SU-DHL-6 (cell line): ENCODE results near the gene TMEM52.

Experiments used
- H2AFZ ChIP-seq: fragments of 200-600 bp; sonication (generic); 2 replicates; pipeline ENCODE4 v1.6.1; 2014; ENCODE audit warnings: low read depth, mild to moderate bottlenecking, moderate library complexity, mixed read lengths, antibody characterized with exemption, low read length; ENCODE audit not compliant: severe bottlenecking
- H3F3A ChIP-seq: fragments of 200-600 bp; shearing (Covaris generic); 2 replicates; pipeline ENCODE4 v1.6.0; 2016; ENCODE audit warnings: antibody characterized with exemption, mild to moderate bottlenecking; ENCODE audit not compliant: insufficient read depth
- H3K27ac ChIP-seq: fragments of 200-600 bp; sonication (generic); 2 replicates; pipeline ENCODE4 v1.5.1; 2016; ENCODE audit warnings: low read depth, mild to moderate bottlenecking, low read length, moderate library complexity, mixed read lengths
- H3K27me3 ChIP-seq: fragments of 200-600 bp; sonication (generic), shearing (Covaris generic); 2 replicates; pipeline ENCODE4 v1.6.0; 2014; ENCODE audit warnings: mild to moderate bottlenecking, low read length
- H3K36me3 ChIP-seq: fragments of 200-600 bp; sonication (generic); 2 replicates; pipeline ENCODE4 v1.6.1; 2014; ENCODE audit warnings: mild to moderate bottlenecking, low read length, mixed read lengths
- H3K4me2 ChIP-seq: fragments of 300-600, 200-600 bp; shearing (Covaris generic), sonication (generic); 2 replicates; pipeline ENCODE4 v1.6.0; 2014; ENCODE audit warnings: low read length, low read depth, mild to moderate bottlenecking; ENCODE audit not compliant: poor library complexity, severe bottlenecking
- H3K4me3 ChIP-seq: fragments of 200-600 bp; sonication (generic); 2 replicates; pipeline ENCODE4 v1.5.1; 2014; ENCODE audit warnings: antibody characterized with exemption, low read length, mild to moderate bottlenecking, mixed read lengths; ENCODE audit not compliant: insufficient read depth, poor library complexity, severe bottlenecking
- H3K79me2 ChIP-seq: fragments of 200-600 bp; sonication (generic); 2 replicates; pipeline ENCODE4 v1.6.1; 2014; ENCODE audit warnings: mild to moderate bottlenecking, low read length, moderate library complexity; ENCODE audit not compliant: insufficient read depth
- H3K9ac ChIP-seq: fragments of 200-600 bp; sonication (generic); 2 replicates; pipeline ENCODE4 v1.7.0; 2014; ENCODE audit warnings: mild to moderate bottlenecking, low read length
- H3K9me2 ChIP-seq: fragments of 200-600 bp; sonication (generic); replicated peaks from 2 replicates; pipeline ENCODE4 v1.6.1; 2014; ENCODE audit warnings: low read length; ENCODE audit not compliant: insufficient read depth
- H3K9me3 ChIP-seq: fragments of 200-600 bp; sonication (generic); 2 replicates; pipeline ENCODE4 v1.6.1; 2014; ENCODE audit warnings: low read length, mixed read lengths; ENCODE audit not compliant: insufficient read depth
- H4K20me1 ChIP-seq: fragments of 200-600 bp; sonication (generic); 2 replicates; pipeline ENCODE4 v1.6.1; 2014; ENCODE audit warnings: low read depth, mild to moderate bottlenecking, antibody characterized with exemption, low read length, moderate library complexity, mixed read lengths
- CTCF ChIP-seq: fragments of 200-600 bp; sonication (generic); IDR thresholded peaks from one replicate; pipeline ENCODE4 v1.5.1; 2017; ENCODE audit warnings: antibody characterized with exemption, mild to moderate bottlenecking, low read length, moderate library complexity; ENCODE audit not compliant: insufficient read depth, poor library complexity, severe bottlenecking
- EZH2phosphoT487 ChIP-seq: fragments of 200-600 bp; sonication (generic), shearing (Covaris generic); conservative IDR thresholded peaks from 2 replicates; pipeline ENCODE4 v1.6.1; 2018; ENCODE audit warnings: mild to moderate bottlenecking, antibody characterized with exemption, low read length, moderate library complexity, mixed read lengths

TMEM52 gene

GRCh38 chr1:1911350-1912041 is 7.6 kb downstream of the TMEM52 start:
- no peak overlapping the region for H3K4me2 ChIP-seq
- H3K27me3 ChIP-seq: no peaks in the 10 kb centered on the region
- no peaks in the 10 kb centered on the region for H3K36me3 ChIP-seq
- H3K9me3 ChIP-seq: no peaks in the 10 kb centered on the region
- H2AFZ ChIP-seq: no peak overlapping the region
- no peak overlapping the region for H3K4me3 ChIP-seq
- TF ChIP-seq EZH2phosphoT487 (no peak), CTCF (no peak)
- no peaks in the 10 kb centered on the region for H4K20me1 ChIP-seq
- no peaks in the 10 kb centered on the region for H3K79me2 ChIP-seq
- H3K9ac ChIP-seq: no peak overlapping the region
- no peak overlapping the region for H3K27ac ChIP-seq
- peaks cover 12% of the 10 kb centered on the region for H3F3A ChIP-seq
- H3K9me2 ChIP-seq: no peaks in the 10 kb centered on the region

GRCh38 chr1:1910651-1911331 is 8.3 kb downstream of the TMEM52 start:
- Histone ChIP-seq H3K27me3 (no peaks in the 10 kb centered on the region), H3K27ac (no peak overlapping the region), H3K9me2 (no peaks in the 10 kb centered on the region), H3K4me2 (no peak overlapping the region), H3K79me2 (no peaks in the 10 kb centered on the region), H3F3A (peaks cover 13% of the 10 kb centered on the region), H4K20me1 (no peaks in the 10 kb centered on the region), H3K36me3 (no peaks in the 10 kb centered on the region), H3K9me3 (no peaks in the 10 kb centered on the region), H3K9ac (no peak overlapping the region), H2AFZ (no peak overlapping the region), H3K4me3 (no peak overlapping the region)
- TF ChIP-seq CTCF: no peak
- no peak for TF ChIP-seq EZH2phosphoT487

GRCh38 chr1:1910033-1910465 is 9.0 kb downstream of the TMEM52 start:
- H3K27ac ChIP-seq: no peak overlapping the region
- no peaks in the 10 kb centered on the region for H3K36me3 ChIP-seq
- no peak for TF ChIP-seq CTCF
- no peak for TF ChIP-seq EZH2phosphoT487
- H3K9me2 ChIP-seq: no peaks in the 10 kb centered on the region
- no peaks in the 10 kb centered on the region for H3K9me3 ChIP-seq
- no peaks in the 10 kb centered on the region for H4K20me1 ChIP-seq
- peaks cover 13% of the 10 kb centered on the region for H3F3A ChIP-seq
- H2AFZ ChIP-seq: no peak overlapping the region
- no peak overlapping the region for H3K4me2 ChIP-seq
- no peak overlapping the region for H3K4me3 ChIP-seq
- H3K27me3 ChIP-seq: no peaks in the 10 kb centered on the region
- H3K9ac ChIP-seq: no peak overlapping the region
- H3K79me2 ChIP-seq: no peaks in the 10 kb centered on the region
